ENCODE measurements around the gene GNB1. TPM values are rescaled to one million over a fixed set of nuclear protein-coding genes. Genes with fewer than 3 reads are reported as not detected.

Gene GNB1
- polyA plus RNA-seq, 1 experiment: 400 TPM

DNA sequence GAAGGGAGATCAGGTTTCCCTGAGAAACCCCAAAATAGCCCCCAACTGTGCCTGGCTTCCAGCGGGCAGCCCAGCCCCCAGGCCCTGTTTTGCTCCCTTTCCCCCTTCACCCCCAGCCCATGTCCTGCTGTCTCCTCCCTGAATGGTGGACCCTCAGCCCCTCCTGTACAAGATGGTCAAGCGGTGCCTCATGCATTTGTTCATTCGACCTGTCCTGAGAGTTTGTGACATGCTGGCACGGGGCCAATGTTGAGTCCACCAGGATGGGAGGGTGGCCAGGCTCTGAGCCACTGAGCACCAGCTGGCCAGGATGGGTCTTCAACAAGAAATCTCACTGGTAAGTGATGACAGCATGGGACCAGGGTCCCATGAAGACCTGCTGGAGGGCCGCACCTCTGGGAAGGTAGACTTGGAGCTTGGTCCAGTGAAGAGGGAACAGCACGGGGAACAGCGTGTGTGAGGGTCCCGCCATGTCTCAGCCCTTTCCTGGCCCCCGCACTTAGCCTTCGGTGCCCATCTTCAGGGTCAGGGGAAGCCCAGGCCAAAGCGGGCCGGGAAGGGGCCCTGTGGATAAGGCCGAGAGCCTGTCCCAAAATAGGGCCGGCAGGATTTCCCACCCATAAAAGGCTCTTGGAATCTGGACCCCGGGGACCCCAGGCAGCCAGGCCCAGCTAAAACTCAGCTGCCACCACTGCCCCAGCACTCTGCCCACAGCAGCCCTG is 24.2 kb upstream of the GNB1 start, which contains the start of gene CALML6:
Gene CALML6 (plus strand): TSS at position 290 of the 722 bp plus-strand sequence. CDS start 21 bp downstream, at position 311.
- H3K9me3 ChIP-seq (ENCODE audit: control insufficient read depth, insufficient read depth, low read length): peaks cover 3% of the 10 kb centered on the region; the same call in 1 of the 2 replicates
- H3K27ac ChIP-seq (ENCODE audit: low read depth, low read length): no peak within 1 kb of the TSS
- POLR2A ChIA-PET: no interaction called here
- TF ChIP-seq, protein P1, sequence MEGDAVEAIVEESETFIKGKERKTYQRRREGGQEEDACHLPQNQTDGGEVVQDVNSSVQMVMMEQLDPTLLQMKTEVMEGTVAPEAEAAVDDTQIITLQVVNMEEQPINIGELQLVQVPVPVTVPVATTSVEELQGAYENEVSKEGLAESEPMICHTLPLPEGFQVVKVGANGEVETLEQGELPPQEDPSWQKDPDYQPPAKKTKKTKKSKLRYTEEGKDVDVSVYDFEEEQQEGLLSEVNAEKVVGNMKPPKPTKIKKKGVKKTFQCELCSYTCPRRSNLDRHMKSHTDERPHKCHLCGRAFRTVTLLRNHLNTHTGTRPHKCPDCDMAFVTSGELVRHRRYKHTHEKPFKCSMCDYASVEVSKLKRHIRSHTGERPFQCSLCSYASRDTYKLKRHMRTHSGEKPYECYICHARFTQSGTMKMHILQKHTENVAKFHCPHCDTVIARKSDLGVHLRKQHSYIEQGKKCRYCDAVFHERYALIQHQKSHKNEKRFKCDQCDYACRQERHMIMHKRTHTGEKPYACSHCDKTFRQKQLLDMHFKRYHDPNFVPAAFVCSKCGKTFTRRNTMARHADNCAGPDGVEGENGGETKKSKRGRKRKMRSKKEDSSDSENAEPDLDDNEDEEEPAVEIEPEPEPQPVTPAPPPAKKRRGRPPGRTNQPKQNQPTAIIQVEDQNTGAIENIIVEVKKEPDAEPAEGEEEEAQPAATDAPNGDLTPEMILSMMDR (IDR thresholded peaks at IDR 0.05; ENCODE audit: low read depth, low read length): no peak
- peaks cover 6% of the 10 kb centered on the region for H3K27me3 ChIP-seq (ENCODE audit: control insufficient read depth, insufficient read depth, low read length)
- DNase-seq (ENCODE audit: low read depth, low spot score): no peak
- CTCF ChIA-PET: no interaction called here
- no peak within 1 kb of the TSS for H3K4me3 ChIP-seq (ENCODE audit: low read depth, low read length)

DNA sequence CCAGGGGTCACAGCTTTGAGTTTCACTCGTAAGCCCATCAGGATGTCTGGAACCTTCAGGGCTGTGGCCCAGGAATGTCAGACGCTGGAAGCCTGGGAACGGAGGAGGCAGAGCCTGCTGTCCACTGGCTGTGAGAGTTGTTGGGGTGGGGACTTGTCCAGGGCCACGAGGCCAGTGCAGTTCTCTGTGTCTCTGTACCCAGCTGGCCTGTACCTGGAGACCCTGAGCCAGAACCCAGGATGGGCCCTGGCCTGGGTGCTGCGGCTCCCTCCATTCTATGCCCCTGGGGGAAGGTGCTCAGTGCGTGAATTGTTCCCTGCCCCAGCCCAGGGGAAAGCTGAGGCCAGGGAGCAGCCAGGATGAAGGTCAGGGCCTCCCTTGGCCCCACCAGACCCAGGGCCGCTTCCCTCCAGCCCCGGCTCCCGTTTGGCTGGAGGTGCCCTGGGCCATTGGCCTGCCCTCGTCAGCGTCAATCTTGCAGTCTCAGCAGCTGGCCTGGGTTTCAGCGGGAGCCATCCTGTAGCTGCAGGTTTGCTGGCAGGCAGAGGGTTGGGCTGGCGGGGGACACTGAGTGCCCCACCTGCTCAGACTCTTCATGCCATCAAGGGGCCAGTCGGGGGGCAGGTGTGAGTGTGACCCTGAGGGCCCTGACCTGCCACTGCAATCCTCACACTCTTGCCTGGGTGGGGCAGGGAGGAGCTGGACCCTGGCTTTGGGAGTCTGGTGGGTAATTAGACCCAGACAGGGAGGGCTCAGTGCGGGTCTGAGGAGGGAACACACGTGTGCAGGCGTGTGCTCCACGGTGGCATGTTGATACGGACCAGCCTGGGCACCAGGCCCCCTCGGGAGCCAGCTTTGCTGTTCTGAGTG is 23.4 kb upstream of the GNB1 start:
- DNase-seq (ENCODE audit: low read depth, low spot score): no peak
- CTCF ChIA-PET: no interaction called here

DNA sequence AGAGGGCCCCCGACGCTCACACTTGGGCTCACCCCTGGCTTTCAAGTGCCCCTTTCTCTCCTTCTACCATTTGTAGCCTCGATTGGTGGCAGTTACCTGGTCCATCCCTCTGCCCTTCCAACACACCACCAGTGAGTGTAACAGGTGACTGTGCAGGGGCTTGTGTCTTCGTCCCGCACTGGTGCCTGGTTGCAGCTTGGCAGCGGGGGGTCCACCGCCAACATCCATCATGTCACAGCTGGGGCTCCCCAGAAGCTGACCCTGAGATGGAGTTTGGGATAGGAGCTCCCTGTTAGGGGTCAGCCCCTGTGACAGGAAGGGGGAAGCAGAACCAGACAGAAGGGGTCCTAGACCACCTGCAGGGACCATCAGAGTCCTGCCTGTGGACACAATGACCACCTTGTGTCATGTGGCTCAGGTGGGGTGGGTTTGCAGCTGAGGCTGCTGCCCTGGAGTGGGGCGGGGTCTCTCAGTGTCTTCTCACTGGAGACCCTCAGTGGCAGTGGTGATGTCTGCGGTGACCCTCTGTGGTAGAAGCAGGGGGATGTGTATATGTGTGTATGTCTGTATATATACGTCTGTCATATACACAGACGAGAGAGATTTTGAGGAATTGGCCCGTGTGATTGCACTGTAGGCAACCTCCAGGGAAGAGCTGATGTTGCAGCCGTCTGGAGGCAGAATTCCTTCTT is 20.6 kb upstream of the GNB1 start:
- DNase-seq (ENCODE audit: low read depth, low spot score): no peak
- Histone ChIP-seq H3K27me3 (ENCODE audit: control insufficient read depth, insufficient read depth, low read length) (peaks cover 2% of the 10 kb centered on the region), H3K27ac (ENCODE audit: low read depth, low read length) (no peak overlapping the region), H3K9me3 (ENCODE audit: control insufficient read depth, insufficient read depth, low read length) (no peaks in the 10 kb centered on the region; the same call in 1 of the 2 replicates), H3K4me3 (ENCODE audit: low read depth, low read length) (no peak overlapping the region)
- POLR2A ChIA-PET: no interaction called here
- TF ChIP-seq, protein P1 (IDR thresholded peaks at IDR 0.05; ENCODE audit: low read depth, low read length): no peak
- CTCF ChIA-PET: no interaction called here

More for the DNA sequence above, 23.4 kb upstream of the GNB1 start:
- H3K27ac ChIP-seq (ENCODE audit: low read depth, low read length): no peak overlapping the region
- no peak overlapping the region for H3K4me3 ChIP-seq (ENCODE audit: low read depth, low read length)
- POLR2A ChIA-PET: no interaction called here
- TF ChIP-seq, protein P1 (IDR thresholded peaks at IDR 0.05; ENCODE audit: low read depth, low read length): no peak
- H3K27me3 ChIP-seq (ENCODE audit: control insufficient read depth, insufficient read depth, low read length): peaks cover 6% of the 10 kb centered on the region
- H3K9me3 ChIP-seq (ENCODE audit: control insufficient read depth, insufficient read depth, low read length): peaks cover under 1% of the 10 kb centered on the region; the same call in 1 of the 2 replicates

DNA sequence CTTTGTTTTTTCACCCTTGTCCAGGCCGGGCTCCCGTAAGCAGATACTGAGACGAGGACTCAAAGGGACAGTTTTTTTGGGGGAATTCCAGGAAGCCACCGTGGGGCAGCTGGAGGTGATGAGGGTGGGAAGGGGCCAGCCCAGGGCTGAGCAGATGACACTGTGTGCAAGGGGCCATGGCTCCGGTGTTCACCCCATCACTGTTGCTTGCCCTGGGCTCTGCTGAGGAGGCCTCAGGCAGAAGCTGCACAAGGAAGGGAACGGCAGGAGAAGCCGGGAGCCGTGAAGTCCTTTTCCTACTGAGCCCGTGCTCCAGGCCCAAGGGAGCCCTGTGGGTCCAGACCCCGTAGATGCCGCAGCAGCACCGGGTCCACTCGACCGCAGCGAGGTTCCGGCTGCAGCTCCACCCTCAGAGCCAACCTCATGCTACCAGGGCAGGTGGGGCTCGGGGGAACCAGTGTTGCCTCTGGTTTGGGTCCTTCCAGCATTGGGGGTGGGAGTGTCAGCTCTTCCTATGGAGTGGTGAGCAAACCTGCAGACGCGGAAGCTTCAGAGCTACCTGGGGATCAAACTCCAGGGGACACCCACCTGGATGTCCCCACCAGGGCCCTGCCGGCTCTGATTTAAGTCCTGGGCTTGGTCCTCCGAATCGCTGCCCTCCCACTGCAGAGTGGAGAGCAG is 19.9 kb upstream of the GNB1 start:
- no peak overlapping the region for H3K27ac ChIP-seq (ENCODE audit: low read depth, low read length)
- ChIA-PET CTCF (no interaction called here), POLR2A (no interaction called here)
- no peak for DNase-seq (ENCODE audit: low read depth, low spot score)
- H3K9me3 ChIP-seq (ENCODE audit: control insufficient read depth, insufficient read depth, low read length): no peaks in the 10 kb centered on the region; the same call in 1 of the 2 replicates
- H3K4me3 ChIP-seq (ENCODE audit: low read depth, low read length): no peak overlapping the region
- TF ChIP-seq, protein P1 (IDR thresholded peaks at IDR 0.05; ENCODE audit: low read depth, low read length): no peak
- peaks cover 2% of the 10 kb centered on the region for H3K27me3 ChIP-seq (ENCODE audit: control insufficient read depth, insufficient read depth, low read length)

Measured in AG04450 (cell line).